CD4-positive, alpha-beta T cell treated with Interleukin-12 subunit alpha and Interleukin-12 subunit beta, for 1 hour (primary cell): ENCODE results near the gene IAH1.
A peak's percentile ranks its signal among the peaks of the same experiment; 100 is the strongest.

Source experiments
- DNase-seq: peaks from one replicate; pipeline ENCODE4 v3.0.0-alpha.2; 2020

Gene IAH1, protein sequence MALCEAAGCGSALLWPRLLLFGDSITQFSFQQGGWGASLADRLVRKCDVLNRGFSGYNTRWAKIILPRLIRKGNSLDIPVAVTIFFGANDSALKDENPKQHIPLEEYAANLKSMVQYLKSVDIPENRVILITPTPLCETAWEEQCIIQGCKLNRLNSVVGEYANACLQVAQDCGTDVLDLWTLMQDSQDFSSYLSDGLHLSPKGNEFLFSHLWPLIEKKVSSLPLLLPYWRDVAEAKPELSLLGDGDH

GRCh38 chr2:9474361-9475057 is at the start of gene IAH1:
IAH1 (plus strand) TSS chr2:9474551; CDS start chr2:9474567, 16 bp downstream.
- DNase-seq: peak; percentile 82

DNA sequence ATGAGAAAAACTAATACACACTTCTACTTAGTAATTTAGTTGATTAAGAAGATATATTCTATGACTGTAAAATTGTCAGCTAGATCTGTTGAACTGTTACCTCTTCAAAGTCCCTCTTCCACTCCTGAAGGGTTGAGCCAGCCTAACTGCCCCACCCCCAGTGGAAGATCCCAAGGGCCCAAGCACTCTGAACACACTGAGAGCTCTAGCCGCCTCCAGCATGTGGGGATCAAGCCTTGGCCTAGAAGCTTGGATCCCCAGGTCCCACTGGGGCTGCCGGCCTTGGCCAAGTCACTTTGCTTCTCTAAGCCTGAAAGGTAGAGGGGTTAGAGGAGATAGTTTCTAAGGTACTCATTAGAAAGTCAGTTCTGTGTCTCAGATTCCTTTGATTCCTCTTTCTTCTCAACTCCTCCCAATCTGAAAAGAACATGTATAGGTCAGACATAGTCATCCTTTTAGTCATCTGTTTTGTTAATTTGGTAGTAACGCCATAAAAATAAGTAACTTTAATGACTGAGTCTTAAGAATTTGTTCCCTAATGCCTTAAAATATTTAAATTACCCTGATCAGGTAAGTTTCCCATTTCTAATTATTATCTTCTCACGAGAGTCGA is 45.3 kb upstream of the IAH1 start:
- no peak for DNase-seq

GRCh38 chr2:9430316-9431293 is 43.7 kb upstream of the IAH1 start:
- no peak for DNase-seq

GRCh38 chr2:9434489-9434888 is 39.9 kb upstream of the IAH1 start:
- no peak for DNase-seq

DNA sequence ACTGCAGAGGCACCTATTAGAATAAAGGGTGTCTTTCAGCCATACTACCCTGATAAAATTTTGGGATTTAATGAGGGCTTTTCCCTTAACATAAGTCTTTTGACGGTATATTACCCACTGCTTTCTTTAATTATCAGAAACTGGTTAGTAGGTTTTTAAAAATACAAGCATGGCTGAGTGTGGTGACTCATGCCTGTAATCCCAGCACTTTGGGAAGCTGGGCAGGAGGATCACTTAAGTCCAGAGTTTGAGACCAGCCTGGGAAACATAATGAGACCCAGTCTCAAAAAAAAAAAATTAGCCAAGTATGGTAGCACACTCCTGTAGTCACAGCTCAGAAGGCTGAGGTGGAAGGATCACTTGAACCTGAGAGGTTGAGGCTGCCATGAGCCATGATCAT is 34.8 kb upstream of the IAH1 start:
- no peak for DNase-seq

- no peak for DNase-seq
Observed at GRCh38 chr2:9440058-9440727, 34.2 kb upstream of the IAH1 start.

DNA sequence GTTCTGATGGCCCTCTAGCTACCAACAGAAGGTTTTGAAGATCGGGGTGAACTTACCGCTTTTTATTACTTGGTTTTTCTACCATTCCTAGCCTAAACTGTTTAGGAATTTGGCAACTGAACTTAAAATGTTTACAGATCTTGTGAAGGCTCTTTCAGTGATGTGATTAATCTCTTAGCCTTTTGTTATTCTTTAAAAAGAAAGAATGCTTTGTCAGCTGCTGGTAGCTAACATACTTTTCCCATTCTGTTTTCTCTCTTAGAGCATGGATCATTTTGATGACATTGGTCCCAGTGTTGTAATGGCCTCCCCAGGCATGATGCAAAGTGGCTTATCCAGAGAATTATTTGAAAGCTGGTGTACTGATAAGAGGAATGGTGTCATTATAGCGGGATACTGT is 32.8 kb upstream of the IAH1 start:
- no peak for DNase-seq

DNA sequence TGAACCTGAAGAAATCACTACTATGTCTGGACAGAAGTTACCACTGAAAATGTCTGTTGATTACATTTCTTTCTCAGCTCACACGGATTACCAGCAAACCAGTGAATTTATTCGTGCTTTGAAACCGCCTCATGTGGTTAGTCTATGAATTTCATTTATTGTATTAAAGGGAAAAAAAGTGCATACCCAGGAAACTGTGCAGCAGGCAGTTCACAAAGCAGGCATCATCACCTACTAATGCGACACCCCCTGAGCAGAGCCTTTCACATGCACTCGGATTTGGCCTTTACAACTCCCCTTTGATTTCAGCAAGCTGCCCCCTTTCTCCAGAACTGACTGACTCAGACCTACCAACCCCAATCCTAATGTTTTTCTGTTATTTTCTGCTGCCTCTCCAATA is 30.8 kb upstream of the IAH1 start:
- DNase-seq: no peak

- DNase-seq: no peak
Observed at GRCh38 chr2:9445089-9445488, 29.3 kb upstream of the IAH1 start.

DNA sequence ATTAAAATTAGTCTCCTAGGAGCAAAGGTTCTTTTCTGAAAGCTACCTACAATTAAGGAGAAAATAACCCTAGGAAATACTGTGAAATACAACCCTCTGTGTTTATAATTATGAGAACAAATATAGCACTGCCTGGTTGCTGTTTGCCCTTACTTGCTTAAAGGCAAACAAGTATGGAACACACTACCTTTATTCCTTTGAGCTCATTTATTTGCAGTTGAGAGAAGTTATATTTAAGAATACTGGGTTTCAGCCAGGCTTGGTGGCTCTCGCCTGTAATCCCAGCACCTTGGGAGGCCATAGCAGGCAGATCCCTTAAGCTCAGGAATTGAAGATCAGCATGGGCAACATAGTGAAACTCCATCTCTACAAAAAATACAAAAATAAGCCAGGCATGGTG is 23.1 kb upstream of the IAH1 start:
- no peak for DNase-seq

GRCh38 chr2:9460441-9461017 is 13.8 kb upstream of the IAH1 start:
- no peak for DNase-seq

GRCh38 chr2:9461079-9461478 is 13.3 kb upstream of the IAH1 start:
- no peak for DNase-seq

- no peak for DNase-seq
Observed at GRCh38 chr2:9462313-9462712, 12.0 kb upstream of the IAH1 start.

DNA sequence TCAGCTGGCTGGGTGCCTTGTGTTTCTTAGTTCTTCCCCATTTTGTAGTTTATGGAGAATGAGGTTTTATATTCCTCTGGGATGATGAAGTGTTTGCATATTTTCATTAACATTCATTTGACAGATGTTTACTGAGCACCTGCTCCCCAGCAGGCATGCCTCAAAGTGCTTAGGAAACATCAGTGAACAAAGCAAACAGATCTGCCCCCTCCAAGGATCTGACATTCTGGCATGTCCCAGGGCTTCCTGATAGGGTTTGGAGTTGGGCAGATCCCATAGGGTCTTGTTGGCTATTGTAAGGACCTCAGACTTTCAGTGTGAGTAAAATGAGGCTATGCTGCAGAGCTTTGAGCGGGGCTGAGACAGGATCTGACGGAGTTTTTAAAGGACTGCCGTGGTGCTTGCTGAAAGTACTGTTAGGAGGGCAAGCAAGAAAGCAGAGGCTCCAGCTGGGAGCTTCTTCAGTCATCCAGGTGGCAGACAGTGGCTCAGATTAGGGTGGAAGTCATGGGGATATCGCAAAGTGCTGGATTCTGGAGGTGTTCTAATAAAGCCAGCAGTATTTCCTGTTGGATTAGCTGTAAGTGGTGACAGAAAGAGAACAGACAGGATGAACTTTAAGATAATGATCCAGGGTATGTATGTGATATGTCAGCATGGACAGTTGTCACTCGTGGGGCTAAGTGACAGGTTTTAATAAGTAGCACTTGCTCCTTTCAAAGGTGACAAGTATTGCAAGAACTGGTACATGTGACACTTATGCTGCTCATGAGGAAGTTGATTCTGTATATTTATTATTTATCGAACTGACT is 11.3 kb upstream of the IAH1 start:
- no peak for DNase-seq

- no peak for DNase-seq
Observed at GRCh38 chr2:9463698-9464034, 10.7 kb upstream of the IAH1 start.

GRCh38 chr2:9465170-9465569 is 9.2 kb upstream of the IAH1 start:
- DNase-seq: no peak

GRCh38 chr2:9466147-9466683 is 8.1 kb upstream of the IAH1 start:
- DNase-seq: no peak

GRCh38 chr2:9467687-9468086 is 6.7 kb upstream of the IAH1 start:
- no peak for DNase-seq

- DNase-seq: no peak
Observed at GRCh38 chr2:9471206-9471605, 3.1 kb upstream of the IAH1 start.

GRCh38 chr2:9472511-9472910 is 1.8 kb upstream of the IAH1 start:
- DNase-seq: no peak

- peak; percentile 33 for DNase-seq
Observed at GRCh38 chr2:9473308-9473984, 905 bp upstream of the IAH1 start.
